ENCODE data around the gene THRB. TPM values are rescaled to one million over a fixed set of nuclear protein-coding genes. Genes with fewer than 3 reads are reported as not detected.

The THRB gene
- total and polyA plus RNA-seq, 2 donors (not counting 3 experiments of a cell fraction or from before 2014, with no cell fraction given) = 0.06 TPM; not detected in 1

DNA sequence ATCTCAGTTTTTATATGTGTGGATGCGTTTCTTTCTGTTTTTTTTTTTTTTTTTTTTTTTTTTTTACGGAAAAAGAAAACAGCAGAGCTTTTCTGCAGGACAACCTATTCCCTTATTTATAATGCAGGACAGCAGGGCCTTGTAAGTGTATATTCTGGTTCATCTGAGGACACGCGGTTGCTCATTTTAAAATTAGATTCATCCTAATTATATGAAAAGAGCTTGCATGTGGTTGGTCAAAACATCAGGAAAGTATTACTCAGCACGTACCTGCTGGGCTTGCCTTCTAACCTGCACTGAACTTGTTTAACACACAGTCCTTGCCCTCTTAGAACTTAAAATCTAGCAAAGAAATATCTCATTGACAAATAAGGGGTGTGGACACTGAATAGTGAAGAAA is 13.5 kb downstream of the THRB start:
- CTCF ChIA-PET = interaction anchor here (1.0 kb wide), 1 partner anchor 55 kb away, joined by 3 read pairs; no protein-coding TSS in a partner anchor
- no peaks in the 10 kb centered on the region for H4K20me1 ChIP-seq (replicated peaks; ENCODE audit: control insufficient read depth, extremely low read depth, insufficient read depth, low read length)
- POLR2A ChIA-PET = no interaction called here
- BruUV-seq (replicated peaks) = no TSS peak
- H3K4me2 ChIP-seq (ENCODE audit: insufficient read depth, low read length) = no peak overlapping the region
- intact Hi-C loops (cut with micrococcal nuclease) = no loop called here
- no peak overlapping the region for H3K27ac ChIP-seq (ENCODE audit: insufficient read depth, low read depth, low read length)
- DNase-seq (ENCODE audit: low read depth, low spot score) = no peak
- no peak overlapping the region for H3K9ac ChIP-seq (replicated peaks; ENCODE audit: extremely low read depth, insufficient read depth, low read length)
- no peak for FAIRE-seq
- no peaks in the 10 kb centered on the region for H3K79me2 ChIP-seq (ENCODE audit: control insufficient read depth, insufficient read depth, low read length)
- H3K27me3 ChIP-seq (ENCODE audit: control insufficient read depth in 2 of 2, insufficient read depth in 2 of 2, low read length in 2 of 2) = peaks cover 4 to 12% of the 10 kb centered on the region in 2 experiments
- no peaks in the 10 kb centered on the region for H3K9me1 ChIP-seq (replicated peaks; ENCODE audit: control insufficient read depth, extremely low read depth, insufficient read depth, low read length)
- H3K9me3 ChIP-seq (replicated peaks; ENCODE audit: control insufficient read depth, insufficient read depth, low read length) = no peaks in the 10 kb centered on the region
- no peaks in the 10 kb centered on the region for H3K4me1 ChIP-seq (ENCODE audit: control insufficient read depth, extremely low read depth, insufficient read depth, low read length)
- H2AFZ ChIP-seq (ENCODE audit: low read depth, low read length) = no peak overlapping the region
- TF ChIP-seq POLR2A (IDR thresholded peaks at IDR 0.05; ENCODE audit: low read depth, low read length) (no peak), JUN (IDR thresholded peaks at IDR 0.05; ENCODE audit: borderline replicate concordance, insufficient read depth, insufficient read length, low read depth) (no peak), GATA2 (IDR thresholded peaks at IDR 0.05; ENCODE audit: insufficient read depth, insufficient read length, low read depth, low read length) (no peak), MAX (IDR thresholded peaks at IDR 0.05; ENCODE audit: insufficient read depth, insufficient read length) (no peak), POLR2AphosphoS5 (IDR thresholded peaks at IDR 0.05; ENCODE audit: insufficient read depth, low read depth, low read length) (no peak), FOS (IDR thresholded peaks at IDR 0.05; ENCODE audit: borderline replicate concordance, insufficient read depth, low read length) (no peak), MYC (IDR thresholded peaks at IDR 0.05; ENCODE audit: low read depth, low read length) (no peak), EZH2 (IDR thresholded peaks at IDR 0.05; ENCODE audit: borderline replicate concordance, low read depth, low read length, severe bottlenecking) (no peak)
- TF ChIP-seq, protein P1, sequence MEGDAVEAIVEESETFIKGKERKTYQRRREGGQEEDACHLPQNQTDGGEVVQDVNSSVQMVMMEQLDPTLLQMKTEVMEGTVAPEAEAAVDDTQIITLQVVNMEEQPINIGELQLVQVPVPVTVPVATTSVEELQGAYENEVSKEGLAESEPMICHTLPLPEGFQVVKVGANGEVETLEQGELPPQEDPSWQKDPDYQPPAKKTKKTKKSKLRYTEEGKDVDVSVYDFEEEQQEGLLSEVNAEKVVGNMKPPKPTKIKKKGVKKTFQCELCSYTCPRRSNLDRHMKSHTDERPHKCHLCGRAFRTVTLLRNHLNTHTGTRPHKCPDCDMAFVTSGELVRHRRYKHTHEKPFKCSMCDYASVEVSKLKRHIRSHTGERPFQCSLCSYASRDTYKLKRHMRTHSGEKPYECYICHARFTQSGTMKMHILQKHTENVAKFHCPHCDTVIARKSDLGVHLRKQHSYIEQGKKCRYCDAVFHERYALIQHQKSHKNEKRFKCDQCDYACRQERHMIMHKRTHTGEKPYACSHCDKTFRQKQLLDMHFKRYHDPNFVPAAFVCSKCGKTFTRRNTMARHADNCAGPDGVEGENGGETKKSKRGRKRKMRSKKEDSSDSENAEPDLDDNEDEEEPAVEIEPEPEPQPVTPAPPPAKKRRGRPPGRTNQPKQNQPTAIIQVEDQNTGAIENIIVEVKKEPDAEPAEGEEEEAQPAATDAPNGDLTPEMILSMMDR (IDR thresholded peaks at IDR 0.05; ENCODE audit: extremely low read depth in 1 of 2, insufficient read depth in 1 of 2, low read depth in 1 of 2, low read length in 2 of 2) = no peak
- dilution Hi-C loops (cut with MboI; ENCODE audit: extremely low pct_ligation_motif_present, low sequenced_read_pairs) = no loop called here
- H3K4me3 ChIP-seq (replicated peaks in 1 of 3; ENCODE audit: insufficient read depth in 1 of 3, low read depth in 1 of 3, low read length in 3 of 3) = no peak overlapping the region
- H3K36me3 ChIP-seq (ENCODE audit: control insufficient read depth in 2 of 2, extremely low read depth in 1 of 2, insufficient read depth in 2 of 2, low read length in 2 of 2) = no peaks in the 10 kb centered on the region

All from endothelial cell of umbilical vein (primary cell).